ENCODE results near the gene PAPSS2. TPM values are rescaled to one million over a fixed set of nuclear protein-coding genes. Genes with fewer than 3 reads are reported as not detected.
"Not testable (repeated sequence)": the region's sequence is repeated elsewhere in the genome, so short reads cannot be mapped to it uniquely, and the experiment has no call there.

Gene PAPSS2
- total RNA-seq, 1 experiment from 2014 or later, result 38.6 TPM

DNA sequence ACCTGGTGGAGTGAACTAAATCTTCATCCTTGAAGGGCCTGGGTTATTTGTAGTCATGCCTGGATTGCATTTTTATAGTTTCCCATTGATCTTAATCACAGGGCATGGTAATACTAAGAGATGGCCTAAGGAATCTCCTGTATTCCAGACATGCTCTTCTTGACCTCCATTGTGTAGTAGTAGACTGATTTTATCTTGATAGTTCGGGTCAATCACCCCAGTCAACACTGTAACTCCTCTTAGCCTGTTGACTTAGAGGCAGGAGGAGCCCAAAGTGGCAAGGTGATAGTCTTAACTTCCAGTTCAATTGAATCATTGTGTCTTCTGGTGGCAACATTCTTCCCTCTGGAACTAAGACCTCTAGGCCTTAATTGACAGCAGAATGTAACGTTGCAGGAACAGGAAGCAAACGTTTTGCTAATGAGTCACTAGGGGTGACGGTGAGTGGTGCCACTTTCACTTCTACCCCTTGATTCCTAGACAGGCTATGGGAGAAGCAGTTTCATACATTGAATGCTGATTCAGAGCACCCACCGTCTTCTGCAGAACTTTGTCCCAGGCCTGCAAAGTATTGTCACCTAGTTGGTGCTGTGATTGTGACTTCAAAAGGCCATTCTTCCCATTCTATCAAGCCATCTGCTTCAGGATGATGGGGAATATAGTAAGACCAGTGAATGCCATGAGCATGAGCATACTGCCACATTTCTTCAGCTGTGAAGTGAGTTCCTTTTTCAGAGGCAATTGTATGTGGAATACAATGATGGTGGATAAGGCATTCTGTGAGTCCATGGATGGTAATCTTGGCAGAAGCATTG is 24.0 kb upstream of the PAPSS2 start:
- Histone ChIP-seq H3K9me3 (no peaks in the 10 kb centered on the region), H3K27me3 (no peaks in the 10 kb centered on the region), H3K36me3 (no peaks in the 10 kb centered on the region), H3K4me3 (no peak overlapping the region)
- DNase-seq, result peak; percentile 43

DNA sequence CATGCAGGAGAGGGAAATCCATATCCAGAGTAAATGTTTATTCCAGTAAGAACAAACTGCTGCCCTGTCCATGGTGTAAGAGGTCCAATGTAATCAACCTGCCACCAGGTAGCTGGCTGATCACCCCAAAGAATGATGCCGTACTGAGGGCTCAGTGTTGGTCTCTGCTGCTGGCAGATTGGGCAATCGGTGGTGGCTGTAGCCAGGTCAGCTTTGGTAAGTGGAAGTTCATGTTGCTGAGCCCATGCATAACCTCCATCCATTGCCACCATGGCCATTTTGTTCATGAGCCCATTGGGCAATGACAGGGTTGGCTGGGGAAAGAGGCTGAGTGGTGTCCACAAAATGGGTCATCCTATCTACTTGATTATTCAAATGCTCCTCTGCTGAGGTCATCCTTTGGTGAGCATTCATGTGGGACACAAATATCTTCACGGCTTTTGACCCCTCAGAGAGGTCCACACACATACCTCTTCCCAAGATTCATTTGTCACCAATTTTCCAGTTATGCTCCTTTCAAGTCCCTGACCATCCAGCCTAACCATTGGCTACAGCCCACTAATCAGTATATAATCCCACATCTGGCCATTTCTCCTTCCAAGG is 23.3 kb upstream of the PAPSS2 start:
- no peaks in the 10 kb centered on the region for H3K9me3 ChIP-seq
- no peaks in the 10 kb centered on the region for H3K36me3 ChIP-seq
- DNase-seq, result no peak
- H3K27me3 ChIP-seq, result no peaks in the 10 kb centered on the region
- no peak overlapping the region for H3K4me3 ChIP-seq

DNA sequence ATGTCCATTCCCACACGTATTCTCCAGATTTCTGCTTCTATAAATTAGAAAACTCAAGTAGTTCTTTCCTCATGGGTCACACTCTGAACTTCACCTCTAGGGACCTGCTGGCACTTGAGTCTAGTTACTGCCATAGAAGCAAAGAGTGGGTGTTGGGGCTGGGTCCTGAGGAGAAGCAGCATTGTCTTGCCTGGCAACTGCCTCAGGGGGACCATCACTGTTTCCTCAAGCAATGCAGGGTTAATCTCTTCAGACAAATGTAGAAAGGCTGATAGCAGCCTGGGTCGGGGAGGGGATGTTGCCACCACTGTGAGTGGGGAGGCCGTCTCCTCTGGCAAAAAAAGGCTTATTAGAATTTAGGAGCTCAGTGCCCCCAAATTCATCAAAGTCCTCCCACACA is 20.2 kb upstream of the PAPSS2 start:
- no peak for DNase-seq
- Histone ChIP-seq H3K27me3 (no peaks in the 10 kb centered on the region), H3K4me3 (no peak overlapping the region), H3K36me3 (no peaks in the 10 kb centered on the region), H3K9me3 (no peaks in the 10 kb centered on the region)

DNA sequence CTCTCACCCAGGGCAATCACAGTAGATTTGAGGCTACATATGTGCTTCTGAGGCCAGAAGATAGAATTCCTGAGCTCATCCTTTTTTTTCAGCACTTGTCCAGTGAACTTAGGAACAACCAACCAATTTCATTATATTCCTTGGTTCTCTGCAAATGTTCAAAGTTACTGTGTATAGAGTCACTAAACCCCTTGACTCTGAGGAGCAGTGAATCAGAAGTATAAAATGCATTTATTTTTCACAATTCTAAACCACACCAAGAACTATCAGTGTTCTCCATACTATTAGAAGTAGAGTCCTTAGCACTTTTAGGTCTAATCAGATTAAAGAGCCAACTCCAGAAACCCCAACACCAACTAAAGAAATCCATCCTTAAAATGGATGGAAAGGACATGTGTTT is 19.6 kb upstream of the PAPSS2 start:
- Histone ChIP-seq H3K36me3 (no peaks in the 10 kb centered on the region), H3K27me3 (no peaks in the 10 kb centered on the region), H3K4me3 (no peak overlapping the region), H3K9me3 (no peaks in the 10 kb centered on the region)
- DNase-seq, result no peak

DNA sequence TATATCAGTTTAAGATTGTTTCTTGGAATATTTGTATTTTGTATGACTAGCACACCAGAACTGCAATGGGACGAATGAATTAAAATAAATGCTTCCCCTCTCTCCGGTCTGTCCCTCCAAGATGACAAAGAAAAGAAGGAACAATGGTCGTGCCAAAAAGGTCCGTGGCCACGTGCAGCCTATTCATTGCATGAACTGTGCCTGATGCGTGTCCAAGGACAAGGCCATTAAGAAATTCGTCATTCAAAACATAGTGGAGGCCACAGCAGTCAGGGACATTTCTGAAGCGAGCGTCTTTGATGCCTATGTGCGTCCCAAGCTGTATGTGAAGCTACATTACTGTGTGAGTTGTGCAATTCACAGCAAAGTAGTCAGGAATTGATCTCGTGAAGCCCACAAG is 17.2 kb upstream of the PAPSS2 start:
- Histone ChIP-seq H3K36me3 (no peaks in the 10 kb centered on the region), H3K9me3 (no peaks in the 10 kb centered on the region), H3K4me3 (no peak overlapping the region), H3K27me3 (no peaks in the 10 kb centered on the region)
- no peak for DNase-seq

DNA sequence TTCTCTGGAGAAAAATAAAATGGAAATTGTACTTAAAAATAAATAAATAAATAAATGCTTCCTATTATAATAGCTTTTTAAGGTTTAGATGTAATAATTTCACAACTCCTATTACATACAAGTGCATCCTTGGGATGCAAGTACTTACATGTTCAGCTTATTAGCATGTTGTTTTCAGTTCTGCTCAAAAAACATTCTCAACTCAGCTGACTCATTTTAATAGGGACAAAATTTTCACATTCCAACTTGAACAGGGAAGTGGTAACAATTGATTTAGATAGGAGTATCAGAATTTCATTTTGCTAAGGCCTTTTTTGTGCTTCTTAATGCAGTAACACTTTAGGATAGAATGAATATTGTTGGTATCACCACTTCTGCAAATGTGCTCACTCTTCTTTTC is 16.7 kb upstream of the PAPSS2 start:
- Histone ChIP-seq H3K4me3 (no peak overlapping the region), H3K27me3 (no peaks in the 10 kb centered on the region), H3K9me3 (no peaks in the 10 kb centered on the region), H3K36me3 (no peaks in the 10 kb centered on the region)
- no peak for DNase-seq

DNA sequence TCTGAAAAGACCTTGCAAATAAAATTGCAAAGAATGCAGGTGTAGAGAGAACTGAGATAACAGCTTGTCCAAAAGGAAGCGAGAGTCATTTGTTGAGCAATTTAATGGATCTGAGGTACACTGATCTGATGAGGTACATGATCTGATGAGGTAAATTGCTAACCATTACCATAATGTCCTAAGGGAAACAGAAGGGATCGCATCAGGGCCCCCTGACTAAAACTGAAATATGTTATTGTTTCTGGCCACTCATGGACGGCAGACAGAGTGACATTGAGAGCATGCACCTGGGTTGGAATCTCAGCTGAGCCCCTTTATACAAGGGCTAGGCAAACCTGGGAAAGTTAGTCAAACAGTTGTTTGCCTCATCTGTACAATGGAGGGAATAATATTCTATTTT is 15.8 kb upstream of the PAPSS2 start:
- Histone ChIP-seq H3K27me3 (no peaks in the 10 kb centered on the region), H3K36me3 (no peaks in the 10 kb centered on the region), H3K4me3 (no peak overlapping the region), H3K9me3 (no peaks in the 10 kb centered on the region)
- no peak for DNase-seq

DNA sequence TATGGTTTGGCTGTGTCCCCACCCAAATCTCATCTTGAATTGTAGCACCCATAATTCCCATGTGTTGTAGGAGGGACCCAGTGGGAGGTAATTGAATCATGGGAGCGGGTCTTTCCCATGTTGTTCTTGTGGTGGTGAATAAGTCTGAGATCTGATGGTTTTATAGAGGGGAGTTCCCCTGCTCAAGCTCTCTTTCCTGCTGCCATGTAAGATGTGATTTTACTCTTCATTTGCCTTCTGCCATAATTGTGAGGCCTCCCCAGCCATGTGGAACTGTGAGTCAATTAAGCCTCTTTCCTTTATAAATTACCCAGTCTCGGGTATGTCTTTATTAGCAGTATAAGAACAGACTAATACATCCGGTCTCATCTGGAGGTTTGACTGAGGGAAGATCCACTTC is 15.2 kb upstream of the PAPSS2 start:
- not testable (repeated sequence) for H3K36me3 ChIP-seq, DNase-seq, H3K27me3 ChIP-seq, H3K9me3 ChIP-seq, H3K4me3 ChIP-seq

DNA sequence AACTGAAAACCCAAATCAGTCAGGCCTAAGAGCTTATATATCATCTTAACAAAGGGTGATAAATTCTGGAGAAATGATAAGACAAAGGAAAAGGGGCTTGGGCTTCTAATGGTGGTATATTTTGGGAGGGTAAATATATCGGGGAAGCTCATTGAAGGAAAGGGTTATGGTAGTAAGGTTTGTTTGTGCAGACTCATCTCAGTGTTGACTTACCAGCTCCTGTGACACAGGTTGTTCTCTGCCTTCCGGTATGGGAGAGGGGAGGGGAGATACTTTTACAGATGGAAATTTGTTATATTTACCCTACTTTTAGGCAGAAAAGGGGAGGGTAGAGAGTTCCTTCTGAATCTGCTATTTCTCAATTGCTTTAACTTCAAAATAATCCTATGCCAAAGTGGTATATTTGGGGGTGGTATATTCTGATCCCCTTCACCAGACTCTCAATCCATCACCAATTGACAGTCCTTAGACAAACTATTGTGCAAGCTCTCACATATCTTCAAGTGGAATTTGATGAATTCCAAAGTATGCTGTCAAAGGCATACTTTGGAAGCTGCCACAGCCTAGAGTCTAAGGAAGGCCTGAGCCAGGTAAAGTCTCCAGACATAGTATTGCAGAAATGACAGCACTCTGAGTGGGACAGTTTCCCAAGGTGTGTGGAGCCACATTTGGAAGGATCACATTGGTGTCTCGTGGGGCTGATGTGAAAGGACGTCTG is 13.3 kb upstream of the PAPSS2 start:
- Histone ChIP-seq H3K36me3 (no peaks in the 10 kb centered on the region), H3K9me3 (no peaks in the 10 kb centered on the region), H3K27me3 (no peaks in the 10 kb centered on the region), H3K4me3 (no peak overlapping the region)
- DNase-seq, result no peak

DNA sequence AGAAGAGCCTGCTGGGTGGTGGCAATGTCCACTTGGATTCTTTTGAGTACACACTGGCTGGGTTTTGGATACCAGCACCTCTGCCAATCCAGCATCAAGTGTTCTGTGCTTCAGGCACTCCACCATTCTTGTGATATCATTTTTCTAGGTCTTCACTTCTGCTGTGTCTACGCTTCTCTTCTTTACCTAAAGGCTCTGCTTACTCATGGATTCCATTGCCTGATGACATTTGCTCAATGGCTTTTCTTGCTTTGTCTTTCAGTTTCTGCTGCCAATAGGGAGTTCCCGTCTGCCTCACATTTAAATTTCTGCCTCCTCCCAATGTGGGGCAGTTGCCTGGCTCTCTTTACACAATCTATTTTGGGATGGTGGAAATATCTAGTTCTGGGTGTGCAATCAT is 12.7 kb upstream of the PAPSS2 start:
- Histone ChIP-seq H3K9me3 (no peaks in the 10 kb centered on the region), H3K27me3 (no peaks in the 10 kb centered on the region), H3K4me3 (no peak overlapping the region), H3K36me3 (no peaks in the 10 kb centered on the region)
- no peak for DNase-seq

DNA sequence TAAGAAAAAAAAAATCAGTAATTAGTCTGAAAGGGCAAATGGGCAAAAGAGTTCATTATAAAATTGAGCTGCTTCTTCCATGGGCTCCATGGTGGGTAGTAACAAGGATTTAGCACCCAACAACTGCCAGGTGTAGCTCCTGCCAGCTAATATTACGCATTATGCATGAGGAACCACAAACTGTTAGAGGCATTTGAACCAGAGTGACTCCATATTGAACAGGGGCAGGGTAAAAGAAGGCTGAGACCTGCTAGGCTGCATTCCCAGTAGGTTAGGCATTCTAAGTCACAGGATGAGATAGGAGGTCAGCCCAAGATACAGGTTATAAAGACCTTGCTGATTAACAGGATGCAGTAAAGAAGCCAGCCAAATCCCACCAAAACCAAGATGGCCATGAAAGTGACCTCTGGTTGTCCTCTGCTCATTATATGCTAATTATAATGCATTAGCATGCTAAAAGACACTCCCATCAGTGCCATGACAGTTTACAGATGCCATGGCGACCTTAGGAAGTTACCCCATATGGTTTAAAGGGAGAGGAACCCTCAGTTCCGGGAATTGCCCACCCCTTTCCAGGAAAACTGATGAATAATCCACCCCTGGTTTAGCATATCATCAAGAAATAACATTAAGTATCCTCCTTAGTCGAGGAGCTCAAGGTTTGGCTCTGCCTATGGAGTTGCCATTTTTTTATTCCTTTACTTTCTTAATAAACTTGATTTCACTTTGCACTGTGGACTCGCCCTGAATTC is 8.7 kb upstream of the PAPSS2 start:
- Histone ChIP-seq H3K4me3 (no peak overlapping the region), H3K36me3 (no peaks in the 10 kb centered on the region), H3K9me3 (no peaks in the 10 kb centered on the region), H3K27me3 (no peaks in the 10 kb centered on the region)
- DNase-seq, result no peak

DNA sequence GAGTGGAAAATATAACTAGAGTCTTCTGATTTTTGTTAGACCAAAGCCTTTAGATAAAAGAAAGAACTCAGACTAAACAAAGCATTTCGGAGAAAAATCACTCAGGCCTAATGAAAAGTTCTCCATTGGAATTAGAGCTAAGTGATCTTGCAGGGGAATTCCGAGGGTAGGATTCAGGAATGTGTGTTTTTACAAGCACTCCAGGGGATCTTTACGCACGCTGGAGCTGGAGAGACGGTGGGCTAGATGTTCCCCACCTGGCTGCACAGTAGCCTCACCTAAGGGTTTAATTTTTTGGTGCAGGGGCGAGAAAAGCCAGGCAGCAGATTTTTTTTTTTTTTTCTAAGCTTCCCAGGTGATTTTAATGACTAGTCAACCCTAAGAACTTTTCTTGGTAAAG is 7.9 kb upstream of the PAPSS2 start:
- no peak overlapping the region for H3K4me3 ChIP-seq
- no peaks in the 10 kb centered on the region for H3K36me3 ChIP-seq
- DNase-seq, result no peak
- H3K9me3 ChIP-seq, result no peaks in the 10 kb centered on the region
- H3K27me3 ChIP-seq, result no peaks in the 10 kb centered on the region

DNA sequence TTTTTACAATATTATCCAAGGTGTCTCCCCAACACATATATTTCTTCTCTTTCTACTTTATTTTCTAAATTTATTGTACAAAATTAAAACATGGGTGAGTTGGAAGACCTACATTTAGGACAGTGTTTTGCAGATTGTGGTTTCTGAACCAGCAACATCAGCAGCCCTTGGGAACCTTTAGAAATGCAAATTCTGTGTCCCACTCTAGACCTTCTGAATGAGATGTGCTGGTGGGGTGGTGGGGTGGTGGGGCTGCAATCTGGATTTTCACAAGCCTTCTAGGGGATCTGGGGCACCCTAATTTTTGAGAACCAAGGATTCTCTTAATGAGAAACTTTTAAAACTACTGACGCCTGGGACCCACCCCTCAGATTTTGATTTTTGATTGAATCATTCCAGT is 7.4 kb upstream of the PAPSS2 start:
- DNase-seq, result no peak
- Histone ChIP-seq H3K4me3 (no peak overlapping the region), H3K9me3 (no peaks in the 10 kb centered on the region), H3K36me3 (no peaks in the 10 kb centered on the region), H3K27me3 (no peaks in the 10 kb centered on the region)

DNA sequence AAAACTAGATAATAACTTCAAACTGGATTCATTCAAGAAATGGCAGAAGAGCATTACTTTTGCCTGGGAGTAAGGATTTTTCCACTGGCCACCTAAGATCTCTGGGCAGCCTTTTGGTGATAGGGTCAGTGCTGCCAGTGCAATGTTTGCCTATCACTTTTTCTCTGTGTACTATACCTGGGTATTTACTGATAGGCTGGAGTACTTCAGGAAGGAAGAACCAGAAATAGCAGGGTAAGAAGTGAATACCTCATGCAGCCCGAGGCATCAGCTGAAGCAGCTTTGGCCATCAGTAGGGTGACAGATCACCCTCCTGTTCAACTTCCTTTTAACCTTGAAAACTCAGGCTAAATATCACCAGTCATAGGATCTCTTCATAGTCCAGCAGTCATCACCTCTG is 5.5 kb upstream of the PAPSS2 start:
- H3K4me3 ChIP-seq, result no peak overlapping the region
- H3K9me3 ChIP-seq, result no peaks in the 10 kb centered on the region
- DNase-seq, result no peak
- H3K36me3 ChIP-seq, result no peaks in the 10 kb centered on the region
- H3K27me3 ChIP-seq, result no peaks in the 10 kb centered on the region

DNA sequence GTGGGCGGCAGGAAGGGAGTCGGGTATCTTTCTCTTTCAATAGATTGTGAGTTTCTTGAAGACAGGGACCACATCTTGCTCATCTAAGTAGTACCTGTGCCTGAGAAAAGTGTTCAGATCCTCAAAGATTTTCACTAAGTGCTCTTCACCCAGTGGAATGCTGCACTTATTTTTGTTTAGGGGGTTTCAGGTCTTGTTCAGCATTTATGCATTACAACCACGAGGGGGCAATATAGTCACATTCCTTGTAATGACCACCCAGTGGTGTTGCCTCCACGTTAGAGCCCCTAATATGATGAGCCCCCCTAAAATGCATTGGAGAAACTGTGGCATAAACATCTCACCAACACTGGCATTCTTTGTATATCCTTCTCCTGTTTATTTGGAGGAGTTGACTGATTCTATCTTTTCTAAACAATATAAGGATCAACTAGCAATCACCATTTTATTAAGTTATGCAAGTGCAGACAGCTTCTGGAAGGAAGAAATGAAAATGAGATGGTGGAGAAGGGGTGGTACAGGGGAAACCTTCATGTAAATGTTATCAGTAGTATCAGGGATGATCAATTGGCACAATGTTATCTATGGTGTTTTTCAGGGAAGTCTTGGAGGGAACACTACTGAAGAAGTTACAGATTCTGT is 3.1 kb upstream of the PAPSS2 start:
- Histone ChIP-seq H3K36me3 (no peaks in the 10 kb centered on the region), H3K4me3 (no peak overlapping the region), H3K9me3 (no peaks in the 10 kb centered on the region), H3K27me3 (no peaks in the 10 kb centered on the region)
- DNase-seq, result no peak

DNA sequence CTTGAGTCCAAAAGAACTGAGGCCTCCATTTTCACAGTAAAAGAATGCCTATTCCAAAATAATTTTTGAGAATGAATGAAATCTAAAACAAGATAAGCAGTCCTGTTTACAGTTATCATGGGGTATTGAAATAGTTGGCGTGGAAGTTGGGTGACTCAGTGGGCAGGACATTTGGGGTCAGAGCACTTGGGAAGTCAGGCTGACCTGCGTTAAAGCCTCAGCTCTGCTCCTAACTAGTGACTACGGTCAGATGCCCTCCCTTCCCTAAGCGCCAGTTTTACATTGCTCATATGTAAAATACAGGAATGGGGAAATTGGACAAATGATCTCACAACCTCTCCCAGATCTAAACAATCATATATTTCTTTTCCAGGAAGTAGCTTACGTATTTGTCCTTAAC is 2.3 kb upstream of the PAPSS2 start:
- DNase-seq, result peak; percentile 50
- Histone ChIP-seq H3K36me3 (no peaks in the 10 kb centered on the region), H3K4me3 (no peak overlapping the region), H3K27me3 (no peaks in the 10 kb centered on the region), H3K9me3 (no peaks in the 10 kb centered on the region)

DNA sequence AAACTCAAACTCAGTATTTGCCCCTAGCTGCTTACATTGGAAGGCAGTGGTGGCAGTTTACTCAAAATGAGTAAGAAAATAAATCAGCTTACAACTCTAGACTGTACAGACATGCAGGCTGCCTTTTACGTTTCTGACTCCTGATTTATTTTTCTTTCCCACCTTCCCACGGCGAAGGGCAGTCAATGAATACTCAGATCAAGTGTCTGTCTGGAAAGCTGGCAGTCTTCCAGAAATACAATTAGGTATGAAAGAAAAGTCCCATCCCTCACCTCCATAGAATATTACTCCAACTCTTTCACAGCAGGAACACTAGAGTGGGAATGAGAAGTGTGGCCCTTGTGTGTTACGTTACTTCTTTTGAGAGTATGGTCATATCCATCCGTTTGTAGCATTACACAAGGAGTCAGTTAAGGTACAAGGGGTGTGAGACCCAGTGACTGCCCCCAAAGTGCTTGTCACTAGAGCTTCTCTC is 1.3 kb upstream of the PAPSS2 start:
- H3K4me3 ChIP-seq, result no peak overlapping the region
- H3K27me3 ChIP-seq, result no peaks in the 10 kb centered on the region
- no peaks in the 10 kb centered on the region for H3K9me3 ChIP-seq
- no peaks in the 10 kb centered on the region for H3K36me3 ChIP-seq
- no peak for DNase-seq
